Central memory CD8-positive, alpha-beta T cell (primary cell): ENCODE measurements around the gene ITPR3.

Experiments used
- ATAC-seq: fragments of 150-1000 bp; cut with Tn5 transposase; replicated peaks from 2 replicates; pipeline ENCODE4 v1.10.0; 2022; ENCODE audit warnings: mild to moderate bottlenecking, moderate FRiP score, moderate number of reproducible peaks; ENCODE audit not compliant: poor library complexity, severe bottlenecking; ENCODE audit errors: extremely low read depth
- DNase-seq, 2 donors: peaks; one replicate each; pipeline ENCODE4 v3.0.0; 2021; ENCODE audit warnings: low spot score in 2 of 2
- H3K27ac Mint-ChIP-seq: one replicate; pipeline ENCODE4 v1.8.0; 2022; ENCODE audit warnings: low read depth, mild to moderate bottlenecking, moderate library complexity, mixed read lengths
- H3K27me3 Mint-ChIP-seq: one replicate; pipeline ENCODE4 v1.8.0; 2022; ENCODE audit warnings: mixed read lengths
- H3K36me3 Mint-ChIP-seq: one replicate; pipeline ENCODE4 v1.8.0; 2022; ENCODE audit warnings: mild to moderate bottlenecking, moderate library complexity, mixed read lengths; ENCODE audit not compliant: insufficient read depth
- H3K4me1 Mint-ChIP-seq: one replicate; pipeline ENCODE4 v1.8.0; 2022; ENCODE audit warnings: mixed read lengths
- H3K4me3 Mint-ChIP-seq: one replicate; pipeline ENCODE4 v1.8.0; 2022; ENCODE audit warnings: mild to moderate bottlenecking, moderate library complexity, mixed read lengths
- H3K9me3 Mint-ChIP-seq: one replicate; pipeline ENCODE4 v1.8.0; 2022; ENCODE audit warnings: mixed read lengths

The ITPR3 gene

GRCh38 chr6:33731035-33731434 is 109.9 kb downstream of the ITPR3 start:
- H3K9me3 Mint-ChIP-seq, result no peaks in the 10 kb centered on the region
- ATAC-seq, result no peak
- H3K4me3 Mint-ChIP-seq, result no peak overlapping the region
- no peak overlapping the region for H3K27ac Mint-ChIP-seq
- no peak for DNase-seq
- peaks cover 44% of the 10 kb centered on the region for H3K27me3 Mint-ChIP-seq
- no peaks in the 10 kb centered on the region for H3K36me3 Mint-ChIP-seq
- no peaks in the 10 kb centered on the region for H3K4me1 Mint-ChIP-seq

- Mint-ChIP-seq H3K36me3 (no peaks in the 10 kb centered on the region), H3K27me3 (peaks cover 36% of the 10 kb centered on the region), H3K4me3 (no peak overlapping the region), H3K4me1 (no peaks in the 10 kb centered on the region), H3K9me3 (no peaks in the 10 kb centered on the region), H3K27ac (no peak overlapping the region)
- DNase-seq (no peak), ATAC-seq (no peak)
Observed at GRCh38 chr6:33731751-33732282, 110.7 kb downstream of the ITPR3 start.

DNA sequence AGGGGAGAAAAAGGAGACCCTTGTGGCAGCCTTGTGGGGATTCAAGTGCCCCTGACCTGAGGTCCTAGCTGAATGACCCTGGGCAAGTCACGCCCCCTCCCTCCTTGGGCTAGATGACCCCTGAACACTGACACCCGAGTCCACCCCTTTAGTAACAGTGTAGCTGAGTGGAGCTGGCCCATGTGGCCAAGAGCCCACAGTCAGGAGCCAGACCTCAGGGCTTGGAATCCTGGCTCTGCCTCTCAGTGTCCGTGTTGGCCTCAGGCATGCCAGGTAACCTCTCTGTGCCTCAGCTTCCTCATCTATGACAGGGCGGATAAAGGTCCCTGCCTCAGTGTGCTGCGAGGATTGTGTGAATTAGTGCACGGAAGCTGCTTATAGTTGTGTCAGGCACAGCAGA is 111.3 kb downstream of the ITPR3 start:
- no peak overlapping the region for H3K4me3 Mint-ChIP-seq
- peaks cover 31% of the 10 kb centered on the region for H3K27me3 Mint-ChIP-seq
- H3K36me3 Mint-ChIP-seq, result no peaks in the 10 kb centered on the region
- DNase-seq (no peak), ATAC-seq (no peak)
- H3K9me3 Mint-ChIP-seq, result no peaks in the 10 kb centered on the region
- H3K4me1 Mint-ChIP-seq, result no peaks in the 10 kb centered on the region
- H3K27ac Mint-ChIP-seq, result no peak overlapping the region

DNA sequence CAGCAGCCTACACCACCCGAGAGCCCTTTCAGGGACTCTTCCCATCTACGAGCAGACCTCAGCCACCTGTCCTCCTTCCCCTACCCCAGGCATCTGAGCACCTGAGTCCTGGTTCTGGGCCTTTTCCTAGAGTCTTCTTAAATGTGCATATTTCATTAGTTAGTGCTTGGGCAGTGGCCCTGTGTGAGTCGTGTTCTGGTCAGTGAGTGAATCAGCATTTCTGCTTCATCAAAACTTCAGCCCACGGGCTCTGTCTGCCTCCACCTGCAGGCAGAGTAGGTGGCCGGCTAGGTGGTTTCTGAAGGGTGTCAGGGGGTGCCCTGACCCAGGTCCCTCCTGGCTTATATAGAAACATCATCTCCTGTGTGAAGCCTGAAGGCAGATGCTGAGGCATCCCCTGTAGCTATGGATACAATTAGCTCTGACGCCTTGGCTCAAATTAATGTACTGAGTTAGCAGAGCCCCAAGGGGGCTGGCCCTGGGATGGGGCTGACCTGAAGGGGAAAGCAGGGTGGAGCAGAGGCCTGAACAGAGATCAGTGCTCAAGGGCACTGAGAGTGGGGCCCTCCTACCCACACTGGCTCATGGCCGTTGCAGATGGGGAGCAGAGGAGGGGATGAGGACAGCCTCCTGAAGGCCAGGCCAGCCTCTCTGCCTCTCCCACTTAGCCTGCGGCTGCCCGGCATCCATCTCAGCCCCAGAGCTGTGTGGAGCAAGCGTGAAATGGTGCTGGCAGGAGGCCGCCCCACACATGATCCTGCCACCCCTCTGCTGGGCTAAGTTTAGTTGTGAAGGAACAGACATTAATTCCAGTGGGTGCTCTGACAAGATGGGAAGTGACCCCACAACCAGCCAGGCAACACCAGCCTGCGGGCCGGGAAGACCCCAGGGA is 111.9 kb downstream of the ITPR3 start:
- ATAC-seq, result no peak
- no peaks in the 10 kb centered on the region for H3K36me3 Mint-ChIP-seq
- no peaks in the 10 kb centered on the region for H3K9me3 Mint-ChIP-seq
- H3K27ac Mint-ChIP-seq, result no peak overlapping the region
- peaks cover 31% of the 10 kb centered on the region for H3K27me3 Mint-ChIP-seq
- DNase-seq, result no peak
- no peak overlapping the region for H3K4me3 Mint-ChIP-seq
- no peaks in the 10 kb centered on the region for H3K4me1 Mint-ChIP-seq

DNA sequence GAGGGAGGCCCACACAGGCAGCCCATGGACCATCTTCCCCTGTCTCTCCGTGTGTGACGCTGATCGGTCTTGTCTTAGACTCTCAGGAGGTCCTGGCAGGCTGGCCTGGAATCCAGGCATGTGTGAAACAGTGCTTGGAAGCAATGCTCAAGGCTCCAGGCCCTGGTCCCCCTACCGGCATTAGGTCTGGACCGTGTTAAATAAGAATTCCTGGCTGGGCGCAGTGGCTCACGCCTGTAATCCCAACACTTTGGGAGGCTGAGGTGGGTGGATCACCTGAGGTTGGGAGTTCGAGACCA is 112.5 kb downstream of the ITPR3 start:
- DNase-seq (no peak), ATAC-seq (no peak)
- Mint-ChIP-seq H3K4me1 (no peaks in the 10 kb centered on the region), H3K27me3 (peaks cover 31% of the 10 kb centered on the region), H3K4me3 (no peak overlapping the region), H3K36me3 (no peaks in the 10 kb centered on the region), H3K9me3 (no peaks in the 10 kb centered on the region), H3K27ac (no peak overlapping the region)

GRCh38 chr6:33735216-33735615 is 114.1 kb downstream of the ITPR3 start:
- H3K36me3 Mint-ChIP-seq, result no peaks in the 10 kb centered on the region
- DNase-seq (no peak), ATAC-seq (no peak)
- H3K27ac Mint-ChIP-seq, result no peak overlapping the region
- H3K27me3 Mint-ChIP-seq, result peaks cover 27% of the 10 kb centered on the region
- H3K4me3 Mint-ChIP-seq, result no peak overlapping the region
- no peaks in the 10 kb centered on the region for H3K4me1 Mint-ChIP-seq
- H3K9me3 Mint-ChIP-seq, result no peaks in the 10 kb centered on the region

GRCh38 chr6:33737267-33738026 is 116.3 kb downstream of the ITPR3 start:
- H3K27ac Mint-ChIP-seq, result no peak overlapping the region
- no peak for ATAC-seq
- H3K27me3 Mint-ChIP-seq, result peaks cover 14% of the 10 kb centered on the region

DNA sequence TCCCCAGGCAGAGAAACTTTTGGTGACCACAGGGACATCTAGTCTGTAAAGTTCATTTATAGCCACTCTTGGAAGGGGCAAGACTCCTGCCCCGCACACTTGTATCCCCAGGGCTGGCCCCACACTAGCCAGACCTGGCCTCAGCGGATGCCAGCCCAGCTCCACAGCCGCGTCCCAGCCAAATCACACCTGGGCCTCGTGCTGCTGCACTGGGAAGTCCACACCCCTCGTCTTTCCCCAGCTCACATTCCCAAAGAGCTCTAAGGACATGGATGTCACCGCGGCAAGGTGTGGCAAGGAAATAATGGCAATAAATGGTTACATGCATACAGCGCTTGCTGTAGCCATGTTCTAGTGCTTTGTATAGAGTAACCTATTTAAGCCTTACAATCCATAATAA is 117.0 kb downstream of the ITPR3 start:
- no peaks in the 10 kb centered on the region for H3K4me1 Mint-ChIP-seq
- no peaks in the 10 kb centered on the region for H3K36me3 Mint-ChIP-seq
- H3K9me3 Mint-ChIP-seq, result no peaks in the 10 kb centered on the region
- H3K27ac Mint-ChIP-seq, result no peak overlapping the region
- ATAC-seq (no peak), DNase-seq (no peak)
- peaks cover 14% of the 10 kb centered on the region for H3K27me3 Mint-ChIP-seq
- H3K4me3 Mint-ChIP-seq, result no peak overlapping the region

More at GRCh38 chr6:33737267-33738026, 116.3 kb downstream of the ITPR3 start:
- Mint-ChIP-seq H3K4me3 (no peak overlapping the region), H3K4me1 (no peaks in the 10 kb centered on the region), H3K9me3 (no peaks in the 10 kb centered on the region), H3K36me3 (no peaks in the 10 kb centered on the region)
- DNase-seq, result no peak

- peaks cover 15% of the 10 kb centered on the region for H3K27me3 Mint-ChIP-seq
- no peak overlapping the region for H3K4me3 Mint-ChIP-seq
- H3K9me3 Mint-ChIP-seq, result no peaks in the 10 kb centered on the region
- no peak overlapping the region for H3K27ac Mint-ChIP-seq
- ATAC-seq (no peak), DNase-seq (no peak)
- no peaks in the 10 kb centered on the region for H3K36me3 Mint-ChIP-seq
- no peaks in the 10 kb centered on the region for H3K4me1 Mint-ChIP-seq
Observed at GRCh38 chr6:33738879-33739278, 117.8 kb downstream of the ITPR3 start.

DNA sequence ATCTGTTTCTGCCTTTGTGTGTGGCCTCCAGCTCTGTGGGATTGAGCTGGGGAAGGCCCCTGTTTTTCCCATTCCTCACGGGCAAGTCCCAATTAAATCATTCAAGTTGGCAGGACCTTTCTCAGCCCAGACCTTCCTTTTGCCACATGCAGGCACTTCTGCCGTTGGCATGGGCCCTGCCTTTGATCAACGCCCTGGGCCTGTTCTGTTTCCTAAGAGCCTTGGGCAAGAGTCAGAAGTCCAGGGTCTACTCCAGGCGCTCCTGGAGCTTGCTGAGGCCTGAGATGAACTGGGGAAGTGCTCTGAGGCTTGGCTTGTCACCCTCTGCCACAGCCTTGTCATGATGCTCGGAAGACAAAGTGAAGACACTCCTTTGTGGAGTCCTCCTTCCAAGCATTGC is 118.4 kb downstream of the ITPR3 start:
- no peak overlapping the region for H3K4me3 Mint-ChIP-seq
- H3K9me3 Mint-ChIP-seq, result no peaks in the 10 kb centered on the region
- DNase-seq, result no peak

DNA sequence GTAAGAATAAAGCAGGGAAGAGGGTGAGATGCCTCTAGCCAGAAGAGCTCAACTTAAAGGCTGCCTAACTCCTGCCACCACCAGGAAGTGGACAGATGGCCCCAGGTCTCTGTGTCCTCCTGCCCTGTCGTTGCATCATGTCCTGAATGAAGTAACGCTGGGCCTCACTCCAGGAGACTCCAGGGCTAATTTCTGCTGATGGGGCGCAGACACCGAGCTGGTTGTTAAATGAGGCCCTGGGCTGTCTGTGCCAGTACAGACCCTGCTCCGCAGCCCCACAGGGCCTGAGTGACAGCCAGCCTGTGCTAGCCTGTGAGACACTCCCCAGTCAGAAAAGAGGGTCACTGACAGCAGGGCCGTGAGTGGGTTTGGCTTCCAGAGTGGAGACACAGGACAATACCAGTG is 119.1 kb downstream of the ITPR3 start:
- Mint-ChIP-seq H3K4me1 (no peaks in the 10 kb centered on the region), H3K27ac (no peak overlapping the region), H3K9me3 (no peaks in the 10 kb centered on the region), H3K4me3 (no peak overlapping the region), H3K36me3 (no peaks in the 10 kb centered on the region), H3K27me3 (peaks cover 15% of the 10 kb centered on the region)
- DNase-seq (no peak), ATAC-seq (no peak)

More for the DNA sequence above, 118.4 kb downstream of the ITPR3 start:
- no peak for ATAC-seq
- Mint-ChIP-seq H3K27ac (no peak overlapping the region), H3K4me1 (no peaks in the 10 kb centered on the region), H3K27me3 (peaks cover 15% of the 10 kb centered on the region), H3K36me3 (no peaks in the 10 kb centered on the region)

DNA sequence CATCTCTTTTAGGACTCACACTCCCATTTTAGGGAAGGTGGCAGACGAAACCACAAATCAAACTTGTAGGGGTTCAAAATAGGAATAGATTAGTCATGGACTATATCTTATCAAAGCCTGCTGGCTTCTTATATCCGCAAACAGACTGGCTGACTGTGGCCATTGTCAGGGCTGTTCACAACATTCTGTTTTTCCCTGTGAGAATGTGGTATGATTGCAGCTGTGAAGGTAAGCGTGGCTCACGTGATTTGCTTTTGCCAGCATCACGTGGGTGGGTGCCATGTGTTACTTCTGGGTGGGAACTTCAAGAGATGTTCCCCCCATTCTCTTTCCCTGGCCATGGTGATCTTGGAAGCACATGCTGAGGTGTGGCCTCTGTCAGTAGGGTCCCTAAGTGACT is 119.7 kb downstream of the ITPR3 start:
- Mint-ChIP-seq H3K4me1 (no peaks in the 10 kb centered on the region), H3K36me3 (no peaks in the 10 kb centered on the region), H3K4me3 (no peak overlapping the region), H3K27me3 (peaks cover 15% of the 10 kb centered on the region), H3K9me3 (no peaks in the 10 kb centered on the region), H3K27ac (no peak overlapping the region)
- ATAC-seq (no peak), DNase-seq (no peak)

GRCh38 chr6:33742092-33742491 is 121.0 kb downstream of the ITPR3 start:
- H3K4me1 Mint-ChIP-seq, result no peaks in the 10 kb centered on the region
- H3K9me3 Mint-ChIP-seq, result no peaks in the 10 kb centered on the region
- no peak overlapping the region for H3K27ac Mint-ChIP-seq
- peaks cover 17% of the 10 kb centered on the region for H3K27me3 Mint-ChIP-seq
- H3K36me3 Mint-ChIP-seq, result no peaks in the 10 kb centered on the region
- DNase-seq (no peak), ATAC-seq (no peak)
- no peak overlapping the region for H3K4me3 Mint-ChIP-seq
